ENCODE results near the gene CHST11.

Gene CHST11

GRCh38 chr12:104506676-104507401 is 50.1 kb downstream of the CHST11 start:
- TF ChIP-seq, protein P1, sequence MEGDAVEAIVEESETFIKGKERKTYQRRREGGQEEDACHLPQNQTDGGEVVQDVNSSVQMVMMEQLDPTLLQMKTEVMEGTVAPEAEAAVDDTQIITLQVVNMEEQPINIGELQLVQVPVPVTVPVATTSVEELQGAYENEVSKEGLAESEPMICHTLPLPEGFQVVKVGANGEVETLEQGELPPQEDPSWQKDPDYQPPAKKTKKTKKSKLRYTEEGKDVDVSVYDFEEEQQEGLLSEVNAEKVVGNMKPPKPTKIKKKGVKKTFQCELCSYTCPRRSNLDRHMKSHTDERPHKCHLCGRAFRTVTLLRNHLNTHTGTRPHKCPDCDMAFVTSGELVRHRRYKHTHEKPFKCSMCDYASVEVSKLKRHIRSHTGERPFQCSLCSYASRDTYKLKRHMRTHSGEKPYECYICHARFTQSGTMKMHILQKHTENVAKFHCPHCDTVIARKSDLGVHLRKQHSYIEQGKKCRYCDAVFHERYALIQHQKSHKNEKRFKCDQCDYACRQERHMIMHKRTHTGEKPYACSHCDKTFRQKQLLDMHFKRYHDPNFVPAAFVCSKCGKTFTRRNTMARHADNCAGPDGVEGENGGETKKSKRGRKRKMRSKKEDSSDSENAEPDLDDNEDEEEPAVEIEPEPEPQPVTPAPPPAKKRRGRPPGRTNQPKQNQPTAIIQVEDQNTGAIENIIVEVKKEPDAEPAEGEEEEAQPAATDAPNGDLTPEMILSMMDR (IDR thresholded peaks at IDR 0.05) = no peak

DNA sequence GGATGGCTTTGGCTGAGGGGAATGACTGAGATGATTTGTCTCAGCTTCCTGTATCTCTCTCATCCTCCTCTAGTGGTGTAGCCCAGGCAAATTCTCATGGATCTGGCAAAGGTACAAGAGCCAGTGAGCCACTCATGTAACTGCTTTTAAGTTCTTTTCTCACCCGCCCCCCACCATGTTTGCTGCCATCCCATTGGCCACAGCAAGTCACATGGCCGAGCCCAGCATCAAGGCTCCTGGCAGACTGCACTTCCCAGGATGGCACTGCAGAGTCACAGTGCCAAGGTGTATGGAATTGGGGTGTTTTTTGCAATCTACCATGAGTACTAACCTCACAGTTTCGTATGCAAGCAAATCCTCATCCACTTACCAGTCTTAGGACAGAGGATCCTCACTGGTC is 50.9 kb downstream of the CHST11 start:
- TF ChIP-seq, protein P1 (IDR thresholded peaks at IDR 0.05) = no peak

DNA sequence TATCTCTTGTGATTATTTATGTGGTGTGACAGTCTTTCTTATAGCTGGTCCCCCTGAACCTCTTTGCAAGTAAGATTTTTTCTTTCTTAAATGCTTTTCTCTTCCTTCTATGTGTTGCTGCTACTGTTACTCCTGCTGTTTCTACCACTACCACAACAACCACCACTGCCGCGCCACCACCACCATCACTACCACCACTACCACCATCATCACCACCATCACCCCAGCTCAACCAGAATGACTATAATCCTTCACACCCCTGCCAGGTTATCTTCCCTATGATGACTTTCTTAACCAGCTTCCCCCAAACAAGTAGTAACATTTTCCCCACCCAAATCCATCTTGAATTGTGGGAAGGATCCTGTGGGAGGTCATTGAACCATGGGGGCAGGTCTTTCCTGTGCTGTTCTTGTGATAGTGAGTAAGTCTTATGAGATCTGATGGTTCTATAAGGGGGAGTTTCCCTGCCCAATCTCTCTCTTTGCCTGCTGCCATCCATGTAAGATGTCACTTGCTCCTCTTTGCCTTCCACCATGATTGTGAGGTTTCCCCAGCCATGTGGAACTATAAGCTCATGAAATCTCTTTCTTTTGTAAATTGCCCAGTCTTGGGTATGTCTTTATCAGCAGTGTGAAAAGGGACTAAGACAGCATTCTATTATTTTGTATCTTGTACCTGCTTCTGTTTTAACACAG is 52.2 kb downstream of the CHST11 start:
- TF ChIP-seq, protein P1 (IDR thresholded peaks at IDR 0.05) = no peak

DNA sequence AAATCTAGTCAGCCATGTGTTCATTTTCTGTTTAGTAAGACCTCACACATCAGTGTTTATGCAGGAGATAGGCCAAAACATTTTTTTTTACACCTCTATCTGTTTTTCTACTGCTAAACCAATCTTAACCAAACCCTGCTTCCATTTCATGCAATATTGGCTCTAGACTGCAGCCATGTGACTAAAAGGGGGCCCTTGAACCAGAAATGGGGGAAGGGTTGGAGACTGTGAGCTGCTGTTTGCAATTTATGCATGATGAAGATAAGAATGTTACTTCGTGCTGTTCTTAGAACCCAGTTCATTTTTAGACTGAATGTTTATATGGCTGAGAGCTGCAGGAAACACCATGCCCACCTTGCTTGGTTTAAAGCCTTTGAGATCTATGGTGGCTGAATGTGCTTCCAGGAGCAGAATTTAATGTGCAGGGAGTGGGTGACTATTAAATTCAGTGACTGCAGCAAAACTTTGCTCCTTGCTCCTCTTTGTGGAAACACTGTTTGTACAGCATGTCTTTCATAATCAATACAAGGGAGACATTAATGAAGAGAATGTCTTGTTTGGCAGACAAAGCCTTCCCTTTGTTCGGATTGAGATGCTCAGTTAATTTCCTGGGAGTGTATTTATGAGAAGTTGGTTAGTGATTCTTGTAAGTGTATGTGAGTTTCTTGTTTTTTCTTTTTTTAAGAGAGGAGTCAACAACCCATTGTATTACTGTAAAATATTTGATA is 53.6 kb downstream of the CHST11 start:
- TF ChIP-seq, protein P1 (IDR thresholded peaks at IDR 0.05) = no peak

DNA sequence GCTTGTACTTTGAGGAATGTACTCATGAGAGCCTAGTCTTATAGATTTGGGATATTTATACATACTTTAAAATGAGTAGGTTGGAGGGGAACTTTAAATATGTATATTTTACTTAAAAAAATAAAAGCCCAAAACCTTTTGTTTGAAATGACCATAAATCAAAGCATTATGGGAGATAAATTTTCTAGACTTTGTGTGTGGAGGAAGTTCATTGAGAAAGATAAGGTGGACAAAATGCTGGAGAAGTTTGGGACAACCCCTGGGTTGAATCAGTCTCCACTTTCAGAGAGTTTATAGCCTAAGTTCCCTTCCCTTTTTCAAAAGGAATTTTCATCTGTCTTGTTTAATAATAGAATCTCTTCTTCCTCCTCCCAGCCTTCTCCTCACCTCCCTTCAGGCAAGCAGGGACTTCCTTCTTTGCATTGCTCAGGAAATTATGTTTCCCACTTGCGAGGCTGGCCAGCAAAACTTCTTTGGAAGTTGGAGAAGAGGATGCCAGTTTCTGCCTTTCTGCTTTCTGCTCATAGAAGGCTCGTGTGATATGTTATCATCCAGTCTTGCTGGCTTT is 54.2 kb downstream of the CHST11 start:
- TF ChIP-seq, protein P1 (IDR thresholded peaks at IDR 0.05) = no peak

DNA sequence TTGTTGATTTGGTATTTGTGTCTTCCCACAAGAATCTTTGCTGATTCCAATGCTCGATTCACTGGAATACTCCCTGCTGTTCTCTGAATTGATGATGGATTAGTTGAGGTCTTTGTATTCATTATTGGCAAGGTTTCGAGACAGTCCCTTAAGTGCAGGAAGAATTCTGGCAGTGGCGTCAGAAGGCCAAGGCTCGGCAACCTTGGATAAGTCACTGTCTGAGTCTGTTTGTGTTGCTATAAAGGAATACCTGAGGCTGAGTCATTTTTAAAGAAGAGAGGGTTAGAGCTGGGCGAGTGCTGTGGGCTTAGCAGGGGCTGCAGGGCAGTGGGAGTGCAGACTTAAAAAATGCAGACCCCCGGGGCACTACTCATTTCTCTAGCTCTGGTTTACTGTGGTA is 56.9 kb downstream of the CHST11 start:
- TF ChIP-seq, protein P1 (IDR thresholded peaks at IDR 0.05) = no peak

DNA sequence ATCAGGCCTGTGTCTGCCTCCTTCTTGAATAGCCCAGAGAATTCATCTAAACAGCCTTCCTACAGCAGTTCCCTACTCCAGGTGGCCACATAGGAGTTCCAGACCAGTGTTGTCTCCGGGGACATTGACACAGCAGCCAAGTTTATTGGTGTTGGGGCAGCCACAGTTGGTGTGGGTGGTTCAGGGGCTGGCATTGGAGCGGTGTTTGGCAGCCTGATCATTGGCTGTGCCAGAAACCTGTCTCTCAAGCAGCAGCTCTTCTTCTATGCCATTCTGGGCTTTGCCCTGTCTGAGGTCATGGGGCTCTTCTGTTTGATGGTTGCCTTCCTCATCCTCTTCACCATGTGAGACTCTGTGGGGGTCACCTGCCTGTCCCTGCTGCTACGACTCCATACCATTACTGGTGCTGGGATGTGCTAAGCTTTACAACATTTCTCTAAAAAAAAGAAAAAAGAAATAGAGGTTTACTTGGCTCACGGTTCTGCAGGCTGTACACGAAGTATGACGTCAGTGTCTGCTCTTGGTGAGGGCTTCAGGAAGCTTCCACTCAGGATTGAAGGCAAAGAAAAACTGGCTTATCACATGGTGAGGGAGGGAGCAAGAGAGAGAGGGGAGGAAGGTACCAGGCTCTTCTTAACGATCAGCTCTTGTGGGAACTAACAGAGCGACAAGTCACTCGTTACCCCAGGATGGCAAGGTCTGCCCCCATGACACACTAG is 57.5 kb downstream of the CHST11 start:
- TF ChIP-seq, protein P1 (IDR thresholded peaks at IDR 0.05) = no peak
